Measurements from ENCODE around the gene ABLIM3. TPM values are rescaled to one million over a fixed set of nuclear protein-coding genes. Genes with fewer than 3 reads are reported as not detected.
"Not testable (repeated sequence)": the region's sequence is repeated elsewhere in the genome, so short reads cannot be mapped to it uniquely, and the experiment has no call there.

Gene ABLIM3
- total and polyA plus RNA-seq, 8 donors, result 1.3 to 8.1 (median 2.5) TPM

DNA sequence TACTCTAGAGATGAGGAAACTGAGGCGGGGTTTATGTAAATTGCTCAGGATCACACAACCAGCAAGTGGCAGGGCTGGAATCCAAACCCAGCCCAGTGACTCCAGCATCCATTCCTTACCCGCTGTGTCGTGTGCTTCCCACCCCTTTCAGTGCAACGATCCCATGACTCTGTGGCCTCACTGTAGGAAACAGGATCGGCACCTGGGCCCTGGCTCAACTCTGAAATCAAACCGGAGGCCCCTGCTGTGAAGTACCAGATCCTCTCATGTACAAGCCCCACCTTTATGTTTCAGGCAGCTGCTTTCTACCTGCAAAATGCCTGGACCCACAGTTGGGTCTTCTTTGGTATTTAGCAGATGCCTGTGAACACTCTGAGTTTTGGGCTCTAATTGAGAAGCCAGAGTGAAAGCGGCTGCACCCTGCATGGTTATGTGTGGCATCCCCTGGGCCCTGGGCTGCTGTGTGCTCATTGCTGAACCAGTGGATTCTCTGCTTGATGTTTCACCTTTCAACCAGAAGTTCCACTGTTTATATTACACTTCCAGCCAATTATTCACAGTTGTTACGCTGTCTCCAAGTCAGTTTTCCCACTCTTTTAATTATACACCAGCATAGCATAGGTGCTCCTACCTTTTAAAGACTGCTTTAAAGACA is 36.7 kb downstream of the ABLIM3 start:
- no peak for DNase-seq
- Histone ChIP-seq H3K36me3 (no peaks in the 10 kb centered on the region), H3K9me3 (no peaks in the 10 kb centered on the region), H3K4me1 (no peaks in the 10 kb centered on the region), H3K27ac (no peak overlapping the region), H3K4me3 (no peak overlapping the region), H3K27me3 (no peaks in the 10 kb centered on the region)
- 70 to 71% methylated on average over 8 of the region's 8 CpGs for WGBS, 2 donors
- TF ChIP-seq, protein P1, sequence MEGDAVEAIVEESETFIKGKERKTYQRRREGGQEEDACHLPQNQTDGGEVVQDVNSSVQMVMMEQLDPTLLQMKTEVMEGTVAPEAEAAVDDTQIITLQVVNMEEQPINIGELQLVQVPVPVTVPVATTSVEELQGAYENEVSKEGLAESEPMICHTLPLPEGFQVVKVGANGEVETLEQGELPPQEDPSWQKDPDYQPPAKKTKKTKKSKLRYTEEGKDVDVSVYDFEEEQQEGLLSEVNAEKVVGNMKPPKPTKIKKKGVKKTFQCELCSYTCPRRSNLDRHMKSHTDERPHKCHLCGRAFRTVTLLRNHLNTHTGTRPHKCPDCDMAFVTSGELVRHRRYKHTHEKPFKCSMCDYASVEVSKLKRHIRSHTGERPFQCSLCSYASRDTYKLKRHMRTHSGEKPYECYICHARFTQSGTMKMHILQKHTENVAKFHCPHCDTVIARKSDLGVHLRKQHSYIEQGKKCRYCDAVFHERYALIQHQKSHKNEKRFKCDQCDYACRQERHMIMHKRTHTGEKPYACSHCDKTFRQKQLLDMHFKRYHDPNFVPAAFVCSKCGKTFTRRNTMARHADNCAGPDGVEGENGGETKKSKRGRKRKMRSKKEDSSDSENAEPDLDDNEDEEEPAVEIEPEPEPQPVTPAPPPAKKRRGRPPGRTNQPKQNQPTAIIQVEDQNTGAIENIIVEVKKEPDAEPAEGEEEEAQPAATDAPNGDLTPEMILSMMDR (IDR thresholded peaks at IDR 0.05), result no peak
- FAIRE-seq, result no peak
- intact Hi-C loops (cut with DNase I), result no loop called here
- no peak for ATAC-seq

DNA sequence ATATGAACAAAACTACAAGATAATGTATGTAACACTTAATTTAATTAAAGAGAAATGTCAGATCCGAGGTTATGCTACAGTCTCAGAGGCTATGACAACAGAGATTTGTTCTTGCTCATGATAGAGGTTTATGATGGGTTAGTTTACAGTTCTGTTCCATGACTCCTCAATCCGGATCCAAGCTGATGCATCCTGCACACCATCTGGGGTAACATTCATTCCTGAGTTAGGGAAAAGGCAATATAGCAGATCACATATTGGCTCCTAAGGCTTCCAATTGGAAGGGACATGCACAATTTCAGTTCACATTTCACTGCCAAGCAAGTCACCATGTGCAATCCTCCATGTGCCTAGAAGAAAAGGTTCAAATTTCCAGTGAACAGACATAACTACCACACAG is 40.4 kb downstream of the ABLIM3 start:
- TF ChIP-seq, protein P1 (IDR thresholded peaks at IDR 0.05), result no peak
- 48 to 78% methylated on average over 2 of the region's 2 CpGs for WGBS, 2 donors
- Histone ChIP-seq H3K4me3 (no peak overlapping the region), H3K9me3 (no peaks in the 10 kb centered on the region), H3K27me3 (no peaks in the 10 kb centered on the region), H3K36me3 (no peaks in the 10 kb centered on the region), H3K27ac (no peak overlapping the region), H3K4me1 (no peaks in the 10 kb centered on the region)
- FAIRE-seq, result no peak
- no peak for DNase-seq
- no peak for ATAC-seq
- intact Hi-C loops (cut with DNase I), result no loop called here

DNA sequence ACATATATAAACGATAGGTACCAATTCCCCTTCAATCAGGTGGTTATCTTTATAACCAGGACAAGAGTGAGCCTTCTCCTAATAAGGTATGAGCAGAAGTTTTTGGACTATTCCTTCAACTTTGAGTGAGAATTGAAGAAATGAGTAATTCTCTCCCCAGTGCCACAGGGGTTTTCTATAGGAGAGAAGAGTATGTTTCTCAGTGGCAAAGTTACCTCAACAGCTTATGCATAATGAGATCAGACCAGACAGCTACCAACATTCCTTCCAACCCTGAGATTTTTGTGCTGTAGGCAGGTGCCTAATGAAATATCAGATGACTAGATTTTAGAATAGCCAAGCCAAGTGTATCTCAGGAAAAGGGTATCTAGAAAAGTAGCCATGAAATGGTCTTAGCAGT is 40.9 kb downstream of the ABLIM3 start:
- H3K4me1 ChIP-seq, result no peaks in the 10 kb centered on the region
- no peaks in the 10 kb centered on the region for H3K27me3 ChIP-seq
- H3K4me3 ChIP-seq, result no peak overlapping the region
- TF ChIP-seq, protein P1 (IDR thresholded peaks at IDR 0.05), result no peak
- no peaks in the 10 kb centered on the region for H3K36me3 ChIP-seq
- DNase-seq (no peak), ATAC-seq (no peak), FAIRE-seq (no peak)
- intact Hi-C loops (cut with DNase I), result no loop called here
- H3K27ac ChIP-seq, result no peak overlapping the region
- no peaks in the 10 kb centered on the region for H3K9me3 ChIP-seq
- 65 to 71% methylated on average over 1 of the region's 1 CpG for WGBS, 2 donors

DNA sequence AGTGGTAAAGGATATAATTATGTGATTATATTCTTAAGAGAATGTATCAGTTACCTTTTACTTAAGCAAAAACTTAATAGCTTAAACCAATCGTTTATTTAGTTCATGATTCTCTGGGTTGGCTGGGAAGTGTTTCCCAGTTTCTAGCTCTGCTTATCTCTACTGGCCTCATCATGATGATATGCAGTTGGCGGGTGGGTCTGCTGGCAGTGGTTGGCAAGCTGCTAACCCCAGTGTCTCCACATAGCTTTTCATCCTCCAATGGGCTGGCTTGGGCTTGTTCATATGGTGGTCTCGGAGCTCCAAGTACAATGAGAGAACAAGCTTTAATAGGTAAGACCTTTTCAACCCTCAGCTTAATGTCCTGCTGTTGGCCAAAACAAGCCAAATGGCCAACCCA is 43.8 kb downstream of the ABLIM3 start:
- no peak overlapping the region for H3K27ac ChIP-seq
- FAIRE-seq (no peak), ATAC-seq (no peak), DNase-seq (no peak)
- no peaks in the 10 kb centered on the region for H3K9me3 ChIP-seq
- H3K4me1 ChIP-seq, result no peaks in the 10 kb centered on the region
- H3K4me3 ChIP-seq, result no peak overlapping the region
- H3K27me3 ChIP-seq, result no peaks in the 10 kb centered on the region
- intact Hi-C loops (cut with DNase I), result no loop called here
- no peaks in the 10 kb centered on the region for H3K36me3 ChIP-seq
- WGBS, 2 donors, result 62 to 84% methylated on average over 3 of the region's 3 CpGs
- TF ChIP-seq, protein P1 (IDR thresholded peaks at IDR 0.05), result no peak

DNA sequence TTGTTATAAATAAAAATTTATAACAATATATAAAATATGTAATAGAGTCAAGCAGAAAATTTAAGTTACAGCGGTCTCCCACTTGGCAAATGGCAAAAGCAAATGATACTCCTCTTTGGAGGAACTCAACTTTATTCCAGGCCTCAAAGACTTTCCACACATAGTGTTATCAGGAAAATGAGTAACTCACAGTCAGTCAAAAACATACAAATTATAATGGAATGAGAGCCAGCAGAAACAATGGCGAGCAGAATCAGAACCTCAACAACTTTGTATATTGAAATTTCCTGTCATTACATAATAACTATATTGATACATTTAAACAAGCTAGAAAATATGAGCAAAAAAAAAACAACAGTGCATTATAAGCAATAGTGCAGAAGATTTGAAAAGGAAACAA is 45.2 kb downstream of the ABLIM3 start:
- DNase-seq, result no peak
- H3K36me3 ChIP-seq, result no peaks in the 10 kb centered on the region
- H3K9me3 ChIP-seq, result no peaks in the 10 kb centered on the region
- peaks cover 0 to 5% (median 0%) of the 10 kb centered on the region in 4 donors for H3K27me3 ChIP-seq
- no peak for ATAC-seq
- 62 to 96% methylated on average over 2 of the region's 2 CpGs for WGBS, 2 donors
- H3K4me1 ChIP-seq, result no peaks in the 10 kb centered on the region
- no peak overlapping the region for H3K4me3 ChIP-seq
- intact Hi-C loops (cut with DNase I), result no loop called here
- TF ChIP-seq, protein P1 (IDR thresholded peaks at IDR 0.05), result no peak
- no peak for FAIRE-seq
- H3K27ac ChIP-seq, result no peak overlapping the region

DNA sequence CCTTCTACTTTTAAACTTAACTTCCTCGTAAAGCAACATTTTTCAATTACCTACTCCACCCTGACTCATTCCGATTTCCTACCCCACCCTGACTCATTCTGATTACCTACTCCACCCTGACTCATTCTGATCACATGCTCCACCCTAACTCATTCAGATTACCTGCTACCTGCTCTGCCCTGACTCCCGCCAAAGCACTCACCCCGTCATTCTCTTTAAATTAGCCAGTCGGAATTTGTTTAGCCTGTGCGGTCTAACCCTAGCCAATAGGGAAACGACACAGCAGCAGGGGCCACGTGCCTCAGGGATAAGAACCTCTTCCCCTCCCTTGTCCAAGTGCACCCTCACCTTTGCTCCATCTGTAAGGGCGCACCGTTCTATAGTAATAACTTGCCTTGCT is 46.3 kb downstream of the ABLIM3 start:
- ATAC-seq, result not testable (repeated sequence)

More for the DNA sequence above, 46.3 kb downstream of the ABLIM3 start:
- 82 to 87% methylated on average over 10 of the region's 10 CpGs for WGBS, 2 donors
- H3K4me1 ChIP-seq; H3K9me3 ChIP-seq; H3K4me3 ChIP-seq; H3K27me3 ChIP-seq; H3K27ac ChIP-seq; DNase-seq; intact Hi-C loops (cut with DNase I); H3K36me3 ChIP-seq; FAIRE-seq: not testable (repeated sequence)
